GM18519 (cell line): ENCODE measurements around the gene STH.
"Not testable (repeated sequence)": the region's sequence is repeated elsewhere in the genome, so short reads cannot be mapped to it uniquely, and the experiment has no call there.

Source experiments
- ATAC-seq: cut with Tn5 transposase; IDR thresholded peaks from one replicate; pipeline ENCODE4 v1.9.1; 2021; ENCODE audit warnings: mild to moderate bottlenecking, moderate library complexity; ENCODE audit not compliant: unreplicated experiment, low FRiP score

The STH gene

GRCh38 chr17:46001390-46002310 lies 2.6 kb downstream of the STH start:
- ATAC-seq, result no peak

DNA sequence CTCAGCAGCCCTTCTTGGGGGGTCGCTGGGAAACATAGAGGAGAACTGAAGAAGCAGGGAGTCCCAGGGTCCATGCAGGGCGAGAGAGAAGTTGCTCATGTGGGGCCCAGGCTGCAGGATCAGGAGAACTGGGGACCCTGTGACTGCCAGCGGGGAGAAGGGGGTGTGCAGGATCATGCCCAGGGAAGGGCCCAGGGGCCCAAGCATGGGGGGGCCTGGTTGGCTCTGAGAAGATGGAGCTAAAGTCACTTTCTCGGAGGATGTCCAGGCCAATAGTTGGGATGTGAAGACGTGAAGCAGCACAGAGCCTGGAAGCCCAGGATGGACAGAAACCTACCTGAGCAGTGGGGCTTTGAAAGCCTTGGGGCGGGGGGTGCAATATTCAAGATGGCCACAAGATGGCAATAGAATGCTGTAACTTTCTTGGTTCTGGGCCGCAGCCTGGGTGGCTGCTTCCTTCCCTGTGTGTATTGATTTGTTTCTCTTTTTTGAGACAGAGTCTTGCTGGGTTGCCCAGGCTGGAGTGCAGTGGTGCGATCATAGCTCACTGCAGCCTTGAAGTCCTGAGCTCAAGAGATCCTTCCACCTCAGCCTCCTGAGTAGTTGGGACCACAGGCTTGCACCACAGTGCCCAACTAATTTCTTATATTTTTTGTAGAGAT lies 3.4 kb downstream of the STH start:
- no peak for ATAC-seq

- no peak for ATAC-seq
Measured at GRCh38 chr17:46002973-46003316, 3.9 kb downstream of the STH start.

- no peak for ATAC-seq
Measured at GRCh38 chr17:46003907-46004748, 5.1 kb downstream of the STH start.

- ATAC-seq, result not testable (repeated sequence)
Measured at GRCh38 chr17:46006082-46006481, 7.0 kb downstream of the STH start.

GRCh38 chr17:46007461-46007965 lies 8.5 kb downstream of the STH start:
- no peak for ATAC-seq

DNA sequence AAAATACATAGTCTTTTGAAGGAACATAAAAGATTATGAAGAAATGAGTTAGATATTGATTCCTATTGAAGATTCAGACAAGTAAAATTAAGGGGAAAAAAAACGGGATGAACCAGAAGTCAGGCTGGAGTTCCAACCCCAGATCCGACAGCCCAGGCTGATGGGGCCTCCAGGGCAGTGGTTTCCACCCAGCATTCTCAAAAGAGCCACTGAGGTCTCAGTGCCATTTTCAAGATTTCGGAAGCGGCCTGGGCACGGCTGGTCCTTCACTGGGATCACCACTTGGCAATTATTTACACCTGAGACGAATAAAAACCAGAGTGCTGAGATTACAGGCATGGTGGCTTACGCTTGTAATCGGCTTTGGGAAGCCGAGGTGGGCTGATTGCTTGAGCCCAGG lies 9.5 kb downstream of the STH start:
- ATAC-seq, result no peak

DNA sequence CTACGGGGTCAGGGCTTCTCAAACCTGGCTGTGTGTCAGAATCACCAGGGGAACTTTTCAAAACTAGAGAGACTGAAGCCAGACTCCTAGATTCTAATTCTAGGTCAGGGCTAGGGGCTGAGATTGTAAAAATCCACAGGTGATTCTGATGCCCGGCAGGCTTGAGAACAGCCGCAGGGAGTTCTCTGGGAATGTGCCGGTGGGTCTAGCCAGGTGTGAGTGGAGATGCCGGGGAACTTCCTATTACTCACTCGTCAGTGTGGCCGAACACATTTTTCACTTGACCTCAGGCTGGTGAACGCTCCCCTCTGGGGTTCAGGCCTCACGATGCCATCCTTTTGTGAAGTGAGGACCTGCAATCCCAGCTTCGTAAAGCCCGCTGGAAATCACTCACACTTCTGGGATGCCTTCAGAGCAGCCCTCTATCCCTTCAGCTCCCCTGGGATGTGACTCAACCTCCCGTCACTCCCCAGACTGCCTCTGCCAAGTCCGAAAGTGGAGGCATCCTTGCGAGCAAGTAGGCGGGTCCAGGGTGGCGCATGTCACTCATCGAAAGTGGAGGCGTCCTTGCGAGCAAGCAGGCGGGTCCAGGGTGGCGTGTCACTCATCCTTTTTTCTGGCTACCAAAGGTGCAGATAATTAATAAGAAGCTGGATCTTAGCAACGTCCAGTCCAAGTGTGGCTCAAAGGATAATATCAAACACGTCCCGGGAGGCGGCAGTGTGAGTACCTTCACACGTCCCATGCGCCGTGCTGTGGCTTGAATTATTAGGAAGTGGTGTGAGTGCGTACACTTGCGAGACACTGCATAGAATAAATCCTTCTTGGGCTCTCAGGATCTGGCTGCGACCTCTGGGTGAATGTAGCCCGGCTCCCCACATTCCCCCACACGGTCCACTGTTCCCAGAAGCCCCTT lies 10.9 kb downstream of the STH start:
- no peak for ATAC-seq

GRCh38 chr17:46010597-46011186 lies 11.6 kb downstream of the STH start:
- ATAC-seq, result no peak

GRCh38 chr17:46011711-46012505 lies 12.9 kb downstream of the STH start:
- no peak for ATAC-seq

DNA sequence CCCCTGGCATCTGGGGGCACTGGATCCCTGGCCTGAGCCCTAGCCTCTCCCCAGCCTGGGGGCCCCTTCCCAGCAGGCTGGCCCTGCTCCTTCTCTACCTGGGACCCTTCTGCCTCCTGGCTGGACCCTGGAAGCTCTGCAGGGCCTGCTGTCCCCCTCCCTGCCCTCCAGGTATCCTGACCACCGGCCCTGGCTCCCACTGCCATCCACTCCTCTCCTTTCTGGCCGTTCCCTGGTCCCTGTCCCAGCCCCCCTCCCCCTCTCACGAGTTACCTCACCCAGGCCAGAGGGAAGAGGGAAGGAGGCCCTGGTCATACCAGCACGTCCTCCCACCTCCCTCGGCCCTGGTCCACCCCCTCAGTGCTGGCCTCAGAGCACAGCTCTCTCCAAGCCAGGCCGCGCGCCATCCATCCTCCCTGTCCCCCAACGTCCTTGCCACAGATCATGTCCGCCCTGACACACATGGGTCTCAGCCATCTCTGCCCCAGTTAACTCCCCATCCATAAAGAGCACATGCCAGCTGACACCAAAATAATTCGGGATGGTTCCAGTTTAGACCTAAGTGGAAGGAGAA lies 13.5 kb downstream of the STH start:
- no peak for ATAC-seq

- no peak for ATAC-seq
Measured at GRCh38 chr17:46013127-46013501, 14.1 kb downstream of the STH start.

GRCh38 chr17:46013502-46014165 lies 14.6 kb downstream of the STH start:
- ATAC-seq, result no peak

- not testable (repeated sequence) for ATAC-seq
Measured at GRCh38 chr17:46019408-46019925, 20.4 kb downstream of the STH start.

DNA sequence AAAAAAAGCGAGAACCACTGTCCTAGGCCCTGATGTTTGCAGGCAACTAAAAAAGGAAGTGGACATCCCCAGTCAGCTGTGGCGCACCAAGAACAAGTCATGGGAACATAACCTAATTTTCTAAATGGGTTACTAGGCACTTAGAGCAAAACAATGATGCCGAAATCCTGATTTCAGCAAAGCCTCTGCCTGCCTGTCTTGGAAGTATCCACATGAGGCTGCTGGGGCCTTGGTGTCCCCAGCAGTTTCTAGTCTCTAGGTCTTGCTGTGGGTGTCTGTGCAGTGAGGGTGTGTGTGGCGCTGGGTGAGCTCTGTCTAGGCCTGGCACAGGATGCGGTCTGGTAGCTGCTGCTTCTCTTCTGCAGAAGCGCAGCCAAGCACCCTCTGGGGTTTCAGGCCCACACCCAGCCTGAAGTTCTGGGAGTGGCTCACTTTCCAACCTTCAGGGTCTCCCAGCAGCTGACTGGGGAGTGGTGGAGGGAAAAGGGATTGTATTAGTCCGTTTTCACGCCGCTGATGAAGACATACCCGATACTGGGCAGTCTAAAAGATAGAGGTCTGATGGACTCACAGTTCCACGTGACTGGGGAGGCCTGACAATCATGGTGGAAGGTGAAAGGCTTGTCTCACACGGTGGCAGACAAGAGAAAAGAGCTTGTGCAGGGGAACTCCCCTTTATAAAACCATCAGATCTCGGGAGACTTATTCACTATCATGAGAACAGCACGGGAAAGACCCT lies 21.1 kb downstream of the STH start:
- ATAC-seq, result no peak

DNA sequence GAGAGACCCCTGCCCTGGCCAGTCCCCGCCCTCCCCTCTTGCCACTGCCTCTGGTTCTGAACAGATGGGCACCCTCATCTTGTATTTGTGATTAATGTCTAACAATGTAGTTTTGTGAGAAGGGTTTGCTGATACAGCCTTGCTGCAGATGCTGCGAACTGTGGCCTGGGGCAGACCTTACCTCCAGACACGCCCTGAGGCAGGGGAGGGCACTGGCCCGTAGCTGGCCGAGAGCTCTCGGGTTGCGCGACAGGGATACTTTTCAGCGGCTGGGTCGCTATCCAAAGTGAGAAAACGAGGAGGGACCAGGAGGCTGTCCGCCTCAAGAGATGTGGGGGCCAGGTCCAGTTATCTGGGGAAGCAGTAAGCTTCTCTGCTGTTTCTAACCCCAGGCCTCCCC lies 21.9 kb downstream of the STH start:
- no peak for ATAC-seq

- ATAC-seq, result not testable (repeated sequence)
Measured at GRCh38 chr17:46023366-46023765, 24.3 kb downstream of the STH start.
